Measurements from ENCODE around the gene DOC2B.

DNA sequence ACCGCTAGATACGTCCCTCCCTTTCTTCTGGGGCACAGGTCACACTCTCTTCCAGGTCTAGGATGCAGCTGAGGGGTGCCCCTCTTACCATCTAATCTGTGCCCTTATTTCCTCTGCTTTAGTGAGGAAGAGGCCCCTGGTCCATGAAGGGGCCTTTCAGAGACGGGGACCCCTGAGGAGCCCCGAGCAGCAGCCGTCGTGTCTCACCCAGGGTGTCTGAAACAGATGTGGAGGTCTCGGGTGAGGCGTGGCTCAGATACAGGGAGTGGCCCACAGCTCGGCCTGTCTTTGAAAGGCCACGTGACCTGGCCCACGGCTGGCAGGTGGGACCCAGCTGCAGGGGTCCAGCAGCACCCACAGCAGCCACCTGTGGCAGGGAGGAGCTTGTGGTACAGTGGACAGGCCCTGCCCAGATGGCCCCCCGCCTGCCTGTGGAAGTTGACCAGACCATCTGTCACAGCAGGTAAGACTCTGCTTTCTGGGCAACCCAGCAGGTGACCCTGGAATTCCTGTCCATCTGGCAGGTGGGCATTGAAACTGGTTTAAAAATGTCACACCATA lies 28.5 kb downstream of the DOC2B start:
- TF ChIP-seq, protein P1, sequence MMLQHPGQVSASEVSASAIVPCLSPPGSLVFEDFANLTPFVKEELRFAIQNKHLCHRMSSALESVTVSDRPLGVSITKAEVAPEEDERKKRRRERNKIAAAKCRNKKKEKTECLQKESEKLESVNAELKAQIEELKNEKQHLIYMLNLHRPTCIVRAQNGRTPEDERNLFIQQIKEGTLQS (IDR thresholded peaks at IDR 0.05; ENCODE audit: insufficient read depth, low read depth, low read length) = no peak
- no peak for TF ChIP-seq ZNF274 (IDR thresholded peaks at IDR 0.05; ENCODE audit: borderline replicate concordance, extremely low read depth, low read length)
- TF ChIP-seq, protein P2, sequence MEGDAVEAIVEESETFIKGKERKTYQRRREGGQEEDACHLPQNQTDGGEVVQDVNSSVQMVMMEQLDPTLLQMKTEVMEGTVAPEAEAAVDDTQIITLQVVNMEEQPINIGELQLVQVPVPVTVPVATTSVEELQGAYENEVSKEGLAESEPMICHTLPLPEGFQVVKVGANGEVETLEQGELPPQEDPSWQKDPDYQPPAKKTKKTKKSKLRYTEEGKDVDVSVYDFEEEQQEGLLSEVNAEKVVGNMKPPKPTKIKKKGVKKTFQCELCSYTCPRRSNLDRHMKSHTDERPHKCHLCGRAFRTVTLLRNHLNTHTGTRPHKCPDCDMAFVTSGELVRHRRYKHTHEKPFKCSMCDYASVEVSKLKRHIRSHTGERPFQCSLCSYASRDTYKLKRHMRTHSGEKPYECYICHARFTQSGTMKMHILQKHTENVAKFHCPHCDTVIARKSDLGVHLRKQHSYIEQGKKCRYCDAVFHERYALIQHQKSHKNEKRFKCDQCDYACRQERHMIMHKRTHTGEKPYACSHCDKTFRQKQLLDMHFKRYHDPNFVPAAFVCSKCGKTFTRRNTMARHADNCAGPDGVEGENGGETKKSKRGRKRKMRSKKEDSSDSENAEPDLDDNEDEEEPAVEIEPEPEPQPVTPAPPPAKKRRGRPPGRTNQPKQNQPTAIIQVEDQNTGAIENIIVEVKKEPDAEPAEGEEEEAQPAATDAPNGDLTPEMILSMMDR (IDR thresholded peaks at IDR 0.05; ENCODE audit: control extremely low read depth in 1 of 3, insufficient read depth in 1 of 3, low read depth in 1 of 3, low read length in 3 of 3) = no peak

Data from H1 (cell line).